Fibroblast of peridontal ligament (primary cell): ENCODE measurements around the gene ISLR.

Source experiments
- DNase-seq: peaks from one replicate; pipeline ENCODE4 v3.0.0-alpha.2; 2010; ENCODE audit errors: extremely low read depth

The ISLR gene

DNA sequence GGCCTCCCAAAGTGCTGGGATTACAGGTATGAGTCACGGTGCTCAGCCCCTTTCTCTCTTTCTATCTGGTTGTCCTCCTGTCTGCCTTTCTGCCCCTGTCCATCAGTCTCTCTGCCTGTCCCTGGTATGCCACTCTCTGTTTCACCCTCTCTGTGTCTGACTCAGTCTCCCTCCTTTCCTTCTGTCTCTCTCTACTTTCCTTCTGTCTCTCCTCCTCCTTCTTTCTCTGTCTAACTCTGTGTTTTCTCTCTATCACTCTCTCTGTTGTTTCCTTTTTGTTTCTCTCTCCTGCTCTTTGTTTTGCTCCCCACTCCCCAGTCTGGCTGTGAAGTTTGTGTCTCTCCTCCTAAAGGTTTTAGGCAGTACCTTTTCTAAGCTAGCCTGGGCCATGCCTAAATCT is 38.1 kb downstream of the ISLR start:
- DNase-seq: no peak

DNA sequence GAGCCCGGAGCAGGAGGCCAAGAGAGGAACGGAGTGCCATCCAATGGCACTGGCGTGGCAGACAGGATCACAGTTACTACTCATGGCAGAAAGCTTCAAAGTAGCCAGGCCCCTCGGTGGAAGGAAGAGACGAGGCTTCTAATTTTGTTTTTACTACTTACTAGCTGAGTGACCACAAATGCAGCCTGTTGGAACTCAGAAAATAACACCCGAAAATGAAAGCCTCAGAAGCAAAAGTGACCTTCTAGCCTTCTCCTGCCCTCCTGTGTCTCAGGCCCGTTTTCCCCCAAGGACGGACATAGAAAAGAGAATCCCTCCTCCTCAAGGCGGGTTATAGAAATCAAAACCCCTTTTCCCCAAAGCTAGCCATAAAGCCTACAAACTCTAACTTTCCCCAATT is 39.0 kb downstream of the ISLR start:
- DNase-seq: no peak

DNA sequence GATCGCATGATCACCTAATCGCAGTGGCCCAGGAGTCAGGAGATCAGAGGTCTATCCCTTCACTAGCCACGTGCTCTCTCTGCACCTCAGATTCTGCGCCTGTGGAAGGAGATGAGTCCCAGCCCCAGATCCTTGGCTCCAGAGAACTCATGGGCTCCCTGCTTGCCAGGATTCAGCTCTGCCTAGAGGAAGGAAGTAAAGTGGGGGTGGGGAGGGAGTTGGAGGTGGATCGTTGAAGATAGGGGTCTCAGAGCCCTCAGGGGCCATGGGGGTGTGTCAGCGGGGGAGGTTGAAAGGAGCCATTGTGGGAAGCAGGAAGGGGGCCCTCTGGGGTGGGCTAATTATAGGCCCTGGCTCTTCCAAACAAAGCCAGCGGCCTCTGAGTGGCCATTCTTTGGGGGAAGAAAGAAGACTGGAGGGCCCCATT is 40.4 kb downstream of the ISLR start:
- DNase-seq: no peak

DNA sequence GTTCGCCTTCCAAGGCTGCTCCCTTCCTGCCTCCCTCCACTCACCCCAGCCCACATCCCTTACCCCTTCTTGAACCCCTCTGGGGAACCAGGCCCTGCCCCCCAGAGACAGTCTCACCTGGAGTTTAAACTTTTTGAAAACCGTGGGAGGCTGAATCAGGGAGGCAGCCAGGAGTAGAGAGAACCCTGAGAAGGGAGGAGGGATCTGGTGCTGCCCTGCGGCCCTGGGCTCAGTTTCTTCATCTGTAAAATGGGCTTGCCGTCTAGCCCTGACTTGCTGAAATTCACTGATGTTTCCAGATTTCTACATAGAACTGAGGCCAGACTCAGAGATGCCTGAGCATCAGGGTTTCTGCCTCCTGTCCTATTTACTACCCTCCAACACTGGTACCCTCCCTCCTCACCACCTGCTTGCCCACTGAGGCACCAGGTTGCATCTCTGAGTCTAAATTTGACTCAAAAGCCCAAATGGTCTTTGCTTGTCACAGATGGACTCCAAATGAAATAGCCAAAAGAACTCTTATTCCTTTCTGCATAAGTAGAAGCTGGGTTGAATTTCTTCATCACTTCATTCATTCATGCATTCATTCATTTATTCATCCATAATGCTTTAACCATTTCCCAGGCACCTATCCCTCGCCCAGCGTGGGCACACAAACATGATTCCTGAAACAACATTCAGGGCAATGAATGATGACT is 41.0 kb downstream of the ISLR start:
- DNase-seq: no peak

DNA sequence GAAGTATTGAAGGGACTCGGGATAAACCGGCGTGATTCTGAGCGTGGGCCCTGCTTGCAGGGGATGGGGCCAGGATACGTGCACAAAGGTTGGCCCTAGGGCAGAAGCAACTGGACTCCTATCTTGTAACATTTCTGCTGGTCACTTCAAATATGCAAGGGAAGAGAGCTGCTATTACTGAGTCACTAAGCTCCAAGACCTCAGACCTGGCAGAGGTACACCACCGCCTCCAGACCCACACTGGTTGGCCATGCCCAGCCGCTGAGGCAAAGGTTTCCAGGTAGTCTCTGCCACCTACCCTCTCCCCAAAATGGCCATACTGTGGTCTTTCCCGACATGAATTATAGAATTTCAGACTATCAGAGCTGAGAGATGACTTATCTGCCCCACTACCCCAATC is 42.4 kb downstream of the ISLR start:
- DNase-seq: no peak

DNA sequence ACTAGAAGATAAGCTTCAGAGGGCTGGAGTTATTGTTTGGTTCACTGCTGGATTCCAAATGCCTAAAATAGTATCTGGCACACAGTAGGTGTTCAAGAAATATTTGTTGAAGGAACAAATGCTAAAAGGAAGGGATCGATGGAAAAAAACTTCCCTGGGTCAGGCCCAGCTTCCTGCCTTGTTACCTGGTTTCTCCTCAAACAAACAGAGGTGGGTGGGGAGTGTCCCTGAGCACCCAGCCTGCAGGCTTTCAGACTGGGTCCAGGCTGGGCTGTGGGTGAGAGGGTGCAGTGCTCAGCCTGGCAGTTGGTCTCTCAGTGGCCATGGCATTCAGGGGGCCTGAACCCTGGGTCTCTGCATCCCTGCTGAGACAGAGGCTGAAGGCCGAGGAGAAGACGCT is 43.4 kb downstream of the ISLR start:
- no peak for DNase-seq

DNA sequence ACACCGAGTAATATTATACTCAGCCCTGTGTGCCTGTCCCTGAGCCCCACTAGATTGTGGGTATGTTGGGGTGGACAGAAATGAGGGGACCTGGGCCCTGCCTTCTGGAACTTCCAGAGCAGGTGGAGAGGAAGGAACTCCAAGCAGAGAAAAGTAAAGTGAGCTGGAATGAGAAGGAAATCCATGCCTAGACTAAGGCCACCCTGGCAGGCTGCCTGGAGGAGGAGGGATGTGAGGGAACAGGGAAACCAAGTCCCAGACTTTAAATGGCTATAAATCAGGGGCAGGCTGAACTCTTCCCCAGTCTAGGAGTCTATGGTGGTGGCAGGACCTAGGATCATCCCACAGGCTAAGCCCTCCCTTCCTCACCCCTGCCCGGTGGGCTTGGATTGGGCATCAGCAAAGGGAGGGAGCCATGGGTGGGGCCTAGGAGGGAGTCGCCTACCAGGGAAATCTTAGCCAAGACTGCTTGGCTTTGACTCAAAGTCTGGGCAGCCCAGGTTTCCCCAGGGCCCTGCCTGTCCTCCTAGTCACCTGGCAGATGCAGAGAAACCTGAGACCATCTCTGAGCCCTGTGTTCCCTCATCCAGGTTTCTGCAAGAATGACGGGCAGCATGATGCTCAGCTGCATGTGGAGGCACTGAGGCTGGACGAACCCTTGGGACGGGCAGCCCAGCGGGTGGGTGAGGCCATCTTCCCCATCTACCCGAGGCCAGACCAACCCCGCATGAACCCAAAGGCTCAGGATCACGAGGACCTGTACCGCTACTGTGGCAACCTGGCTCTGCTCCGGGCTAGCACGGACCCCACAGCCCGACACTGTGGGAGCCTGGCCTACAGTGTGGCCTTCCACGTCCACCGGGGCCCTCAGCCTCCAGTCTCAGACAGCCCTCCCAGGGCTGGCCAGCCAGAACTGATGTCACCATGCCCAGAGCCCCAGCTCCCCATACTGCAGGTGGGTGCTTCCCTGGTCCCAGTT is 44.7 kb downstream of the ISLR start:
- DNase-seq: no peak

DNA sequence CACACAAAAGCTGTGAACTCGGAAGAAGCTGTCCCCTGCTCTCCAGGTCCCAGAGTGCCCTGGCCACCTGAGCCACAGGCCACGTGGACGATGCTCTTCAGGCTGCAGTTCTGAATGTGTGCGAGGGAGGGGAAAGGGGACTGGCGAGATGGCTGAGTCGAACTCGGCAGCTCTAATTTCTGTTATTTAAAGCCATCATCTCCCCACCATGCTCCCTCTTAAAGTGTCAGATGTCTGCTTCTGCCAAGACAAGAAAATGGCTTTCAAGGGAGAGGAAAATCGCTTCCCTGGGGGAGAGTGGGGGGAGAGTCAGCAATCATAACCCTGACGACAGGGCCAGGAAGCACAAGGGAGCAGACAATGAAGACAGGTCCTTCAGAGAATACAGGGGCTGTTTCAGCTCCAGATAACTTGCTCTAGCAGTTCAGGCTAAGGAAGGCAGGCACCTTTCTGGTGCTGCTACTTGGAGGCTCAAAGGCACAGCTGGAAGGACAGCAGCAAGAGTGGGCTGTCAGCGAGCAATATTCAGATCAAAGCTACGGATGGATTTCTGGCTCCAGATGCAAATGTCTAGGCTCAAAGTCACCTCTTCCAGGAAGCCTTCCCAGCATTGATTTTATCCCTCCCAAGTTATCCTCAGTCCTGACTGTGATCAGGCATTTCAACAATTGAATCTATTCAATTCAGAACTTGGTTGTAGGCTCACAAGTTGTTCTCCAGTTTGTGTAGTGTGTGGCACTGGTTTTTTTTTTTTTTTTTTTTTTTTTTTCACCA is 47.2 kb downstream of the ISLR start:
- no peak for DNase-seq

DNA sequence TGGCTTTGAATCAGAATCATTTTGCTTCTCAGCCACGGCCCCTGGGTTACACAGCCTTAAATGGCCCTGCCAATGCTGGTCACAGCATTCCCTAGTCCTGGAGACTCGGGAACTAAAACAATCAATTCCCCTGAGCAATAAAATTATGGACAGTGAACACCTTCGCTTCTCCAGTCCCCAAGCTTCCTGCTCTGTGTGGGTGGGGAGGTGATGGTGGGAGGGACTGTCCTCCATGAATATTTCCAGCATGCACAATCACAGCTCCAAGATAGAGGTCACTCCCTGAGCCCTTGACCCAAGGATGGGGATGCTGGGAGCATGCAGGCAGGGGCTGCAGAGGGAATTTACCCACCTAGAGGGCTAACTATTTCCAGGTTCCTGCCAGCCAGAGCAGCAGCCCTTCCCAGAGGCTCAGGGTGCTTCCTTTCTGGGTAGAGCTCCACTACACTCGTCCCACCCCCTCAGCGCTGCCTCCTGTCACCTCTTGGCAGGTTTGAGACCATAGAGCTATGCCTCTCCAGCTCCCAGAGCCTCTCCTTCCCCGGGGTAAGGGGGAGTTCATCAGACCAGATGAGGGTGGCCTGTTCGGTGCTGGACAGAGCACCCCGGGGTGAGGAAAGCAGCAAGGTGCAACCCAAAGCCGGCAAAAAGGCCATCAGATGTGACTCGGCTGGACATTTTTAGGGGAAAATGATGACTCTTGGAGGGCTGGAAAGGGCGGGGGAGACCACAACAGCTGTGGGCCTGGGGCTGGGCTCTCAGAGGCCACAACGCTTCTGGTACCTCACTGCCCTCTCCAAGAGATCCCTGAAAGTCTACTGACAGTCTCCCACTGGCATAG is 48.1 kb downstream of the ISLR start:
- no peak for DNase-seq

DNA sequence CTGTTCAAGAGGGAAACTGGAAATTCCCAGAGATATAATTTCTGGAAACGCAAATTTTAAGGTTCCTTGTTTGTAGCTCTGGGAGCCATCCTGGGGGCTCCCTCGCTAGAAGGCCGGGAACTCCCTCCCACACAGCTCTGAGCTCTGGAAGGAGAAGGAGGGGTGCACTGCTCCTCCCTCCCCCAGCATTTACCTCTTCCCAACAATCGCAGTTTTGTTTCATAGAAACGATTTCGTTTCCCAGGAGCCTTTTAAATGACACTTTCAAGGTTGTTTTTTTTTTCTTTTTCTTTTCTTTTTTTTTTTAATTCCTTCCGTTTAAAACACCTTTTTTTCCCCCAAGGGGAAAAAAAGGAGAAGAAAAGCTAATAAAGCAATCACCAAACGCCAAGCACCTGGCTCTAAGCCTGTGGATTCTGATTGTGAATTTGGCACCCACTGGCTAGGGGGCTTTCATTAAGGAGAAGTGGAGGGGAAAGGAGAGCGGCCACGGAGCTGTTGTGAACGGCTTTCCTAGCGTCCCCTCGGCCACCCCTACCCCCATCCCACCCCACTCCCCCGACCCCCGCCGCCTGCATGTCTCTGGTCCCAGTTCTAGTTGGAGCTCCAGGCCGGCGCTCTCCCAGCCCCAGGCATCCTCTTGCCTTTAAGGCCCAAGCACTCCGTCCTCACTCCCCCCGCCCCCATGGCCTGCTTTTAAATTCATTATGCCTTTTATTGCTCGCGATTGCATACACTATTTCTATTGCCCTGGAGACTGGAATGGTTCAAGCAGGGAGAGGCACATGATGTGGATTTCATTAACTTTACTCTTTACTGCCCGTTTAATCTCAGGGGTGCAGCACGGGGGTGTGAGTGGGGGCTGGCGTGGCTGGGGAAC is 49.0 kb downstream of the ISLR start:
- no peak for DNase-seq

DNA sequence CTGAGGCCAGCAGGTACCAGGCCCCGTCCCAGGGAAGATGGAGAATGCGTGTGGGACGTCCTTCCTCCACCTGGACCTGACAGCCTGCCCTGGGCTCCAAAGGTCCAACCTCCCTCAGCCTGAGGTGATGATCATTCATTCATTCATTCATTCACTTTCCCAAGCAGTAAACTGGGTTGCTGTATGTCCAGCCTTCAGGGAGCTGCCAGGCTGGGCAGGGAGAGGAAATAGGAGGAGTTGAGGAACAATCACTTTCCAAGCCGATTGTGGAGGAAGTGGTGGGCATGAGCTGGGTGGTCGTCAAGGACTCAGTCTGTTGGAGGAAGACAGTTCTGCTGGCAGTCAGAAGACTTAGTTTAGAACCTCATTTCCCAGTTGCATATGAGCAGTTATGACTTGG is 52.4 kb downstream of the ISLR start:
- DNase-seq: no peak
